ENCODE data around the gene FUS.

The FUS gene

GRCh38 chr16:31225193-31225592 lies 45.3 kb downstream of the FUS start:
- no peaks in the 10 kb centered on the region for H3K36me3 ChIP-seq (ENCODE audit: insufficient read depth, low read length)
- 87% methylated on average over 3 of the region's 3 CpGs for whole genome bisulfite sequencing
- H3K27me3 ChIP-seq (ENCODE audit: insufficient read depth, low read length): no peaks in the 10 kb centered on the region
- H3K4me3 ChIP-seq (ENCODE audit: low read length): no peak overlapping the region
- no peaks in the 10 kb centered on the region for H3K9me3 ChIP-seq (ENCODE audit: insufficient read depth, low read depth, low read length)
- no peak overlapping the region for H3K9ac ChIP-seq (ENCODE audit: low read depth, low read length)
- H3K27ac ChIP-seq (ENCODE audit: low read depth, low read length): no peak overlapping the region
- H3K4me1 ChIP-seq (ENCODE audit: insufficient read depth, low read length): no peaks in the 10 kb centered on the region

GRCh38 chr16:31228206-31228605 lies 48.3 kb downstream of the FUS start:
- Histone ChIP-seq H3K4me1 (ENCODE audit: insufficient read depth, low read length) (no peaks in the 10 kb centered on the region), H3K27ac (ENCODE audit: low read depth, low read length) (no peak overlapping the region), H3K9me3 (ENCODE audit: insufficient read depth, low read depth, low read length) (no peaks in the 10 kb centered on the region), H3K4me3 (ENCODE audit: low read length) (no peak overlapping the region), H3K27me3 (ENCODE audit: insufficient read depth, low read length) (no peaks in the 10 kb centered on the region), H3K9ac (ENCODE audit: low read depth, low read length) (no peak overlapping the region), H3K36me3 (ENCODE audit: insufficient read depth, low read length) (no peaks in the 10 kb centered on the region)
- WGBS: 90% methylated on average over 4 of the region's 4 CpGs

- Histone ChIP-seq H3K36me3 (ENCODE audit: insufficient read depth, low read length) (no peaks in the 10 kb centered on the region), H3K27ac (ENCODE audit: low read depth, low read length) (no peak overlapping the region), H3K27me3 (ENCODE audit: insufficient read depth, low read length) (no peaks in the 10 kb centered on the region), H3K4me1 (ENCODE audit: insufficient read depth, low read length) (no peaks in the 10 kb centered on the region), H3K9me3 (ENCODE audit: insufficient read depth, low read depth, low read length) (no peaks in the 10 kb centered on the region), H3K4me3 (ENCODE audit: low read length) (no peak overlapping the region), H3K9ac (ENCODE audit: low read depth, low read length) (no peak overlapping the region)
- 91% methylated on average over 10 of the region's 10 CpGs for WGBS
Observed at GRCh38 chr16:31229501-31229900, 49.6 kb downstream of the FUS start.

- H3K4me3 ChIP-seq (ENCODE audit: low read length): no peak overlapping the region
- H3K27me3 ChIP-seq (ENCODE audit: insufficient read depth, low read length): no peaks in the 10 kb centered on the region
- H3K9me3 ChIP-seq (ENCODE audit: insufficient read depth, low read depth, low read length): no peaks in the 10 kb centered on the region
- H3K4me1 ChIP-seq (ENCODE audit: insufficient read depth, low read length): no peaks in the 10 kb centered on the region
- H3K36me3 ChIP-seq (ENCODE audit: insufficient read depth, low read length): no peaks in the 10 kb centered on the region
- no peak overlapping the region for H3K9ac ChIP-seq (ENCODE audit: low read depth, low read length)
- 94% methylated on average over 3 of the region's 4 CpGs for WGBS
- H3K27ac ChIP-seq (ENCODE audit: low read depth, low read length): no peak overlapping the region
Observed at GRCh38 chr16:31238041-31238440, 58.1 kb downstream of the FUS start.

Data from HUES64 (cell line).